Peyer's patch (tissue), 4 donors: Measurements from ENCODE around the gene SNX33.

ENCODE experiments used
- POLR2A ChIP-seq, 2 donors: fragments of 450-650 bp; IDR thresholded peaks; one replicate each; pipeline ENCODE4 v1.5.1; 2017; ENCODE audit warnings: antibody characterized with exemption in 2 of 2, mild to moderate bottlenecking in 2 of 2, moderate library complexity in 2 of 2
- TF ChIP-seq, protein P1 (sequence below), 6 experiments: fragments of 450-650 bp in 4 of 6; fragments of 200-600 bp in 2 of 6; sonication (generic) in 1 of 6; IDR thresholded peaks; one replicate each; pipeline ENCODE4 v1.5.1; 2017 to 2019; ENCODE audit warnings: antibody characterized with exemption in 6 of 6, mild to moderate bottlenecking in 3 of 6, moderate library complexity in 1 of 6

GRCh38 chr15:75669879-75670212 is 22.1 kb downstream of the SNX33 start:
- TF ChIP-seq, protein P1, sequence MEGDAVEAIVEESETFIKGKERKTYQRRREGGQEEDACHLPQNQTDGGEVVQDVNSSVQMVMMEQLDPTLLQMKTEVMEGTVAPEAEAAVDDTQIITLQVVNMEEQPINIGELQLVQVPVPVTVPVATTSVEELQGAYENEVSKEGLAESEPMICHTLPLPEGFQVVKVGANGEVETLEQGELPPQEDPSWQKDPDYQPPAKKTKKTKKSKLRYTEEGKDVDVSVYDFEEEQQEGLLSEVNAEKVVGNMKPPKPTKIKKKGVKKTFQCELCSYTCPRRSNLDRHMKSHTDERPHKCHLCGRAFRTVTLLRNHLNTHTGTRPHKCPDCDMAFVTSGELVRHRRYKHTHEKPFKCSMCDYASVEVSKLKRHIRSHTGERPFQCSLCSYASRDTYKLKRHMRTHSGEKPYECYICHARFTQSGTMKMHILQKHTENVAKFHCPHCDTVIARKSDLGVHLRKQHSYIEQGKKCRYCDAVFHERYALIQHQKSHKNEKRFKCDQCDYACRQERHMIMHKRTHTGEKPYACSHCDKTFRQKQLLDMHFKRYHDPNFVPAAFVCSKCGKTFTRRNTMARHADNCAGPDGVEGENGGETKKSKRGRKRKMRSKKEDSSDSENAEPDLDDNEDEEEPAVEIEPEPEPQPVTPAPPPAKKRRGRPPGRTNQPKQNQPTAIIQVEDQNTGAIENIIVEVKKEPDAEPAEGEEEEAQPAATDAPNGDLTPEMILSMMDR (IDR thresholded peaks at IDR 0.05) = no peak
- TF ChIP-seq POLR2A (IDR thresholded peaks at IDR 0.05) = no peak
